HL-60 (cell line): ENCODE results near the gene LRCH4.

ENCODE experiments used
- DNase-seq, 2 experiments: peaks; one replicate each; pipeline ENCODE4 v3.0.0-alpha.2; 2010 to 2020; ENCODE audit warnings: low read depth in 1 of 2, low spot score in 1 of 2
- H3K27ac ChIP-seq: fragments of 250-450 bp; sonication (Bioruptor Pico); replicated peaks from 2 replicates; pipeline ENCODE4 v1.5.1; 2020; ENCODE audit warnings: mild to moderate bottlenecking, moderate library complexity
- H3K27me3 ChIP-seq: fragments of 250-450 bp; sonication (Bioruptor Pico); 2 replicates; pipeline ENCODE4 v1.5.1; 2021; ENCODE audit warnings: mild to moderate bottlenecking, moderate library complexity; ENCODE audit not compliant: insufficient read depth, poor library complexity, severe bottlenecking
- H3K4me3 ChIP-seq: replicated peaks from 2 replicates; pipeline ENCODE4 v1.5.1; 2011; ENCODE audit warnings: mild to moderate bottlenecking, control low read depth, low read length; ENCODE audit not compliant: insufficient read depth
- GABPA ChIP-seq: IDR thresholded peaks from 2 replicates; pipeline ENCODE4 v1.6.1; 2012; ENCODE audit warnings: low read depth
- POLR2AphosphoS5 ChIP-seq: IDR thresholded peaks from 2 replicates; pipeline ENCODE4 v1.6.1; 2012; ENCODE audit warnings: low read depth
- SPI1 ChIP-seq: IDR thresholded peaks from 2 replicates; pipeline ENCODE4 v1.6.1; 2012; ENCODE audit warnings: low read depth, mild to moderate bottlenecking, borderline replicate concordance
- TF ChIP-seq, protein P1 (sequence below): IDR thresholded peaks from one replicate; pipeline ENCODE4 v1.5.1; 2011; ENCODE audit warnings: low read length, control low read depth, inconsistent platforms; ENCODE audit not compliant: insufficient read depth
- TF ChIP-seq, protein P2 (sequence below): IDR thresholded peaks from 2 replicates; pipeline ENCODE4 v1.6.1; 2012; ENCODE audit warnings: low read depth; ENCODE audit not compliant: insufficient replicate concordance

Gene LRCH4

DNA sequence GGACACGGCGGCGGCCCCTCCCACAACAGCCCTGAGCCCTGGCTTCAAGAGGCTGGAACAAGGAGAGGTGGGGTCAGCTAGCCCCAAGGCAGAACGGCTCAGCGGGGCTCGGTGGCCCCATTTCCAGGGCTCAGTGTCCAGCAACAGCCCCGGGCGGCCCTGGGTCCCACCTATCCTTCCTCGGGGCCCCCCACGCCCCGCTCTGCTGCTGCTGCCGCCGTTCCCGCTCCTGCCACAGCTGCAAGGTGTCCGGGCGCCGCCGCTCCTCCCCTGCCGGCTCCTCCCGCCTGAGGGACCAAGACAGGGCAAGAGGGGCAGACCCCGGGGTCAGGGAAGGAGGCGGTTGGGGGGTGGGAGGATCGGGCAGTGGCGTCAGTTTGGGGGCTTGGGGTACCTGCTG, 8.8 kb downstream of the LRCH4 start:
- H3K27me3 ChIP-seq: no peaks in the 10 kb centered on the region
- no peak overlapping the region for H3K27ac ChIP-seq
- H3K4me3 ChIP-seq: no peak overlapping the region
- no peak for DNase-seq
- TF ChIP-seq, protein P1, sequence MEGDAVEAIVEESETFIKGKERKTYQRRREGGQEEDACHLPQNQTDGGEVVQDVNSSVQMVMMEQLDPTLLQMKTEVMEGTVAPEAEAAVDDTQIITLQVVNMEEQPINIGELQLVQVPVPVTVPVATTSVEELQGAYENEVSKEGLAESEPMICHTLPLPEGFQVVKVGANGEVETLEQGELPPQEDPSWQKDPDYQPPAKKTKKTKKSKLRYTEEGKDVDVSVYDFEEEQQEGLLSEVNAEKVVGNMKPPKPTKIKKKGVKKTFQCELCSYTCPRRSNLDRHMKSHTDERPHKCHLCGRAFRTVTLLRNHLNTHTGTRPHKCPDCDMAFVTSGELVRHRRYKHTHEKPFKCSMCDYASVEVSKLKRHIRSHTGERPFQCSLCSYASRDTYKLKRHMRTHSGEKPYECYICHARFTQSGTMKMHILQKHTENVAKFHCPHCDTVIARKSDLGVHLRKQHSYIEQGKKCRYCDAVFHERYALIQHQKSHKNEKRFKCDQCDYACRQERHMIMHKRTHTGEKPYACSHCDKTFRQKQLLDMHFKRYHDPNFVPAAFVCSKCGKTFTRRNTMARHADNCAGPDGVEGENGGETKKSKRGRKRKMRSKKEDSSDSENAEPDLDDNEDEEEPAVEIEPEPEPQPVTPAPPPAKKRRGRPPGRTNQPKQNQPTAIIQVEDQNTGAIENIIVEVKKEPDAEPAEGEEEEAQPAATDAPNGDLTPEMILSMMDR: no peak
- TF ChIP-seq GABPA (no peak), SPI1 (no peak), POLR2AphosphoS5 (no peak; the same call in 1 of the 2 replicates)
- TF ChIP-seq, protein P2, sequence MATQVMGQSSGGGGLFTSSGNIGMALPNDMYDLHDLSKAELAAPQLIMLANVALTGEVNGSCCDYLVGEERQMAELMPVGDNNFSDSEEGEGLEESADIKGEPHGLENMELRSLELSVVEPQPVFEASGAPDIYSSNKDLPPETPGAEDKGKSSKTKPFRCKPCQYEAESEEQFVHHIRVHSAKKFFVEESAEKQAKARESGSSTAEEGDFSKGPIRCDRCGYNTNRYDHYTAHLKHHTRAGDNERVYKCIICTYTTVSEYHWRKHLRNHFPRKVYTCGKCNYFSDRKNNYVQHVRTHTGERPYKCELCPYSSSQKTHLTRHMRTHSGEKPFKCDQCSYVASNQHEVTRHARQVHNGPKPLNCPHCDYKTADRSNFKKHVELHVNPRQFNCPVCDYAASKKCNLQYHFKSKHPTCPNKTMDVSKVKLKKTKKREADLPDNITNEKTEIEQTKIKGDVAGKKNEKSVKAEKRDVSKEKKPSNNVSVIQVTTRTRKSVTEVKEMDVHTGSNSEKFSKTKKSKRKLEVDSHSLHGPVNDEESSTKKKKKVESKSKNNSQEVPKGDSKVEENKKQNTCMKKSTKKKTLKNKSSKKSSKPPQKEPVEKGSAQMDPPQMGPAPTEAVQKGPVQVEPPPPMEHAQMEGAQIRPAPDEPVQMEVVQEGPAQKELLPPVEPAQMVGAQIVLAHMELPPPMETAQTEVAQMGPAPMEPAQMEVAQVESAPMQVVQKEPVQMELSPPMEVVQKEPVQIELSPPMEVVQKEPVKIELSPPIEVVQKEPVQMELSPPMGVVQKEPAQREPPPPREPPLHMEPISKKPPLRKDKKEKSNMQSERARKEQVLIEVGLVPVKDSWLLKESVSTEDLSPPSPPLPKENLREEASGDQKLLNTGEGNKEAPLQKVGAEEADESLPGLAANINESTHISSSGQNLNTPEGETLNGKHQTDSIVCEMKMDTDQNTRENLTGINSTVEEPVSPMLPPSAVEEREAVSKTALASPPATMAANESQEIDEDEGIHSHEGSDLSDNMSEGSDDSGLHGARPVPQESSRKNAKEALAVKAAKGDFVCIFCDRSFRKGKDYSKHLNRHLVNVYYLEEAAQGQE: no peak

DNA sequence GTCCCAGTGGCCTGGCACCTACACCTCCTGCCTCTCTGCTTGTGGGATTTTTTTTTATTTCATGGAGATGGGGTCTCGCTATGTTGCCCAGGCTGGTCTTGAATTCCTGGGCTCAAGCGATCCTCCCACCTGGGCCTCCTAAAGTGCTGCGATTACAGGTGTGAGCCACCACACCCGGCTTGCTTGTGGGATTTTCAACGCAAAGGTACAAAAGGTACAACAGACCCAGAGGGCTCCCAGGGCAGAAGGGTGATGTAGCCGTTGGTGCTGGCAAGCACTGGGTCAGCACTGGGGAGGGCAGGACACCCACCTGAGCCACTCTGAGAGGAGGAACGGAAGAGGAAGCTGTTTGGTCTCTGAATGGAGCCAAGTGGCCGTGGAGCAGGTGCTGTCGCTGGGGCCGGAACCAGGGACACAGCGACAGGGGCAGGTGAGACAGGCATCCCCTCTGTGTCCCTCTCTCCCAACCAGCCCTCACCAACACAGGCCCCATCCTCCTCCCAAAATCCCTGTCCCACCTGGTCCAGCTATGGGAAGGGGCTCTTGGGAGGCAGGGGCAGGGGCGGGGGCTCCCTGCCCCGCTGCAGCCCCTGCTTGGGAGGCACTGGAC, 9.4 kb downstream of the LRCH4 start:
- TF ChIP-seq GABPA (no peak), SPI1 (no peak), POLR2AphosphoS5 (no peak)
- TF ChIP-seq, protein P1: no peak
- TF ChIP-seq, protein P2: no peak
- Histone ChIP-seq H3K4me3 (no peak overlapping the region), H3K27me3 (no peaks in the 10 kb centered on the region), H3K27ac (no peak overlapping the region)
- no peak for DNase-seq

DNA sequence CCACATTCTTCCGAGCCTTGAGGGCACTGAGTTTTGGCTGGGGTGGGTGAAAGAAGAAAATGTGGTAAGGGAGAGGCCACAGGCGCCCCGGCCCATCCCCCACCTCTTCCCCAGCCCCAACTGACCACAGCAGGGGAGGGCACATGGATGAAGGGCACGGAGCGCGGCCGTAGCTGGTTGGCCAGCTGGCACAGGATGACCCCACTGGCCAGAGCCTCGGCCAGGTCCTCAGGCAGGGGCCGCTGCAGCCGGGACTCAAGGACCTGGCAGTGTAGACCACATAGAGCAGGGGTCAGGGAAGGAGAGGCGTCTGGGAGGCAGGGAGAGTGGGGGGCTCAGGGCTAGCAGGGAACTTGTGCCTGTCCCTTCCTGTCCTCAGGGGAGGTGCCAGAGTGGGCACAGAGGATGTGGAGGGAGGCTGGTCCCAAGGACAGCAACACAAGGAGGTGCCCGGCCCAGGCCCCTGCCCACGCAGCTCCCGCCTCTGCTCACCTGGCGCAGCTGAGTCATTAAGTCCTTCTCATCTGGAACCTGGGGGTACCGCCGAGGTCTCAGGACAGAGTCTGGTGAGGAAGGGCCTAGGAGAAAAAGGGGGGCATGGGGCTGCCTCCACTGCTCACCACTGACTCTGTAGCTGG, 10.1 kb downstream of the LRCH4 start:
- Histone ChIP-seq H3K27ac (no peak overlapping the region), H3K27me3 (no peaks in the 10 kb centered on the region), H3K4me3 (no peak overlapping the region)
- TF ChIP-seq POLR2AphosphoS5: 0 out of 2 replicates have a peak, but pooled peaks have one; percentile 21
- no peak for TF ChIP-seq SPI1
- TF ChIP-seq, protein P1: no peak
- DNase-seq: no peak
